GM06990 (cell line): ENCODE measurements around the gene TMEM255A.
"Not testable (repeated sequence)": the region's sequence is repeated elsewhere in the genome, so short reads cannot be mapped to it uniquely, and the experiment has no call there.

Experiments
- DNase-seq: peaks from one replicate; pipeline ENCODE4 v3.0.0-alpha.2; 2011; ENCODE audit not compliant: insufficient read length; ENCODE audit errors: extremely low read depth
- H3K27me3 ChIP-seq: replicated peaks from 2 replicates; pipeline ENCODE4 v1.6.0; 2011; ENCODE audit warnings: low read length; ENCODE audit not compliant: control insufficient read depth, insufficient read depth
- H3K36me3 ChIP-seq: 2 replicates; pipeline ENCODE4 v1.5.1; 2011; ENCODE audit warnings: low read length; ENCODE audit not compliant: control insufficient read depth, insufficient read depth
- H3K4me3 ChIP-seq: replicated peaks from 2 replicates; pipeline ENCODE4 v1.5.1; 2011; ENCODE audit warnings: low read depth, mild to moderate bottlenecking, control low read depth, low read length
- TF ChIP-seq, protein P1 (sequence below): IDR thresholded peaks from 2 replicates; pipeline ENCODE4 v1.5.1; 2011; ENCODE audit warnings: low read length, control low read depth, mild to moderate bottlenecking, inconsistent platforms; ENCODE audit not compliant: insufficient read depth, poor library complexity, severe bottlenecking

Gene TMEM255A

DNA sequence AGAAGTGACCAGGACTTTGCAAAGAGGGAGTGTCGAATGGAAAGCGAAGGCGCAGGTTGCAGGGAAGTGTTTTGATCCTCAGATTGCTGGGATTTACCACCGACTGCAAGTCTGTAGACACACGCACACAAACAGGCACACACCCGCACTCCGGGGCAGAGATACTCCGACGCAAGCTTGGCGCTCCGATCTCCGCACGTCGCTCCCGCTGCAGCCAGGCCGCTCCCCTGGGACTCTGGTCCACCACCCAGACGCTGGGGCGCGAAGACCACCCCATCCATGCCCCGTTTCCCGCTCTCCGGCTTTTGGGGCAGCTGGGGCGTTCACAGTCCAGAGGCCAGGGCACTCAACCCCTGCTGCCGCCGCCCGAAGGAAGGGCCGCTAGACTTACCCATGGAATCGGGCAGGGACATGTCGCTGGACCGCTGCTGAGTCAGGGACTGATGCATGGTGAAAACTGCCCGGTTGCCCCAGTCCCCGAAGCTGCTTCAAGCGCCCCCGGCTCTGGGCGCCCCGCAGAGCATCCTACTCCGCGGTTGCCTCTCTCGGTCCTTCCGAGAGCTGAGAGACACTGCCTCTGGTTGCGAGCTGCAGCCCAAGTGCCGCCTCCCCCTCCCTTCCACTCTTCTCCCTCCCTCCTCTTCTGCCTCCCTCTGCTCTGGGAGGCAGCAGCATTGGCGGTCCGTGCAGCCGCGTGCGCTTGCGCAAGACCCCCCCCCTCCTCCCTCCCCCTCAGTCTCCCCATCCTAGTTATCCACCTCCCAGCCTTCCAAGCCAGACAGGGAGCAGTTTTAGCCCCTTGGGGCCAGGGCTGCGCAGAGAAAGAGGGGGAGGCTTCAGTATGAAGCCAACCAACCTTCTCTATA, at the start of gene TMEM255A:
TSS of gene TMEM255A (minus strand) at position 601 of the 866 bp plus-strand sequence. CDS start at position 449, 152 bp downstream.
- Histone ChIP-seq H3K27me3 (no peaks in the 10 kb centered on the region; the same call in 1 of the 2 replicates), H3K4me3 (no peak within 1 kb of the TSS), H3K36me3 (no peaks in the 10 kb centered on the region)
- no peak for DNase-seq
- TF ChIP-seq, protein P1, sequence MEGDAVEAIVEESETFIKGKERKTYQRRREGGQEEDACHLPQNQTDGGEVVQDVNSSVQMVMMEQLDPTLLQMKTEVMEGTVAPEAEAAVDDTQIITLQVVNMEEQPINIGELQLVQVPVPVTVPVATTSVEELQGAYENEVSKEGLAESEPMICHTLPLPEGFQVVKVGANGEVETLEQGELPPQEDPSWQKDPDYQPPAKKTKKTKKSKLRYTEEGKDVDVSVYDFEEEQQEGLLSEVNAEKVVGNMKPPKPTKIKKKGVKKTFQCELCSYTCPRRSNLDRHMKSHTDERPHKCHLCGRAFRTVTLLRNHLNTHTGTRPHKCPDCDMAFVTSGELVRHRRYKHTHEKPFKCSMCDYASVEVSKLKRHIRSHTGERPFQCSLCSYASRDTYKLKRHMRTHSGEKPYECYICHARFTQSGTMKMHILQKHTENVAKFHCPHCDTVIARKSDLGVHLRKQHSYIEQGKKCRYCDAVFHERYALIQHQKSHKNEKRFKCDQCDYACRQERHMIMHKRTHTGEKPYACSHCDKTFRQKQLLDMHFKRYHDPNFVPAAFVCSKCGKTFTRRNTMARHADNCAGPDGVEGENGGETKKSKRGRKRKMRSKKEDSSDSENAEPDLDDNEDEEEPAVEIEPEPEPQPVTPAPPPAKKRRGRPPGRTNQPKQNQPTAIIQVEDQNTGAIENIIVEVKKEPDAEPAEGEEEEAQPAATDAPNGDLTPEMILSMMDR = no peak

DNA sequence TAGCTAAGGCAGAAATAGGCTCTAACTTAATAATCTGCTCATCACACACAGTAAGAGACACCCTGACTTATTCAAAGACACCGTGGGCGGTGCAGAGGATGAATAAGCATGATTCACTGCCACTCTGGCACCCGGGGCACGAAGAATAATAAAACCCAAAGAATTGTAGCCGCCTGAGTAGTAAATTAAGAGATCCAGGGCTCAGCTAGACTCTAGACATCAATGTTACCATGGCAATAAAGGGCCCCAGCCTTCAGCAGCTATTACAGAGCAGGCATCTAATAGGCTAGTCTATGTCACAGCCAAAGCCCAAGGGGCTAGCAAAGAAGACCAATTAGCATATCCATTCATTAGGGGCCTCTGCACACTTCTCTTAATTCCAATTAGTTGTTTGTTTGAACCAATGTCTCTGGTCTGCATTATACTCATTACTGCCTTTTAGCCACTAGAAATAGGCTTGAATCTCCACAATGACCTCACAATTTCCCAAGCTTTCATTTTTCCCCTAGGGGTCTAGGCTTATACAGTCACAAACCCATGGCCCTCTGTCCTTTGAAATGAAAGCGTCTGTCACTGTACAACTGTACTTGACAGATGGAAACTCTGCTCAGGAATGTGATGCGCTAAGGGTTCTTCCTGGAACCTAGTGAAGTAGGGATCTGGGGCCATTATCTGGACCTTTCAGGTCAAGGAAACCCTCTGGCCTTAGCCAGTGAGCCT, 47.6 kb upstream of the TMEM255A start:
- TF ChIP-seq, protein P1 = no peak
- H3K4me3 ChIP-seq = no peak overlapping the region
- no peaks in the 10 kb centered on the region for H3K27me3 ChIP-seq
- DNase-seq = no peak
- no peaks in the 10 kb centered on the region for H3K36me3 ChIP-seq

DNA sequence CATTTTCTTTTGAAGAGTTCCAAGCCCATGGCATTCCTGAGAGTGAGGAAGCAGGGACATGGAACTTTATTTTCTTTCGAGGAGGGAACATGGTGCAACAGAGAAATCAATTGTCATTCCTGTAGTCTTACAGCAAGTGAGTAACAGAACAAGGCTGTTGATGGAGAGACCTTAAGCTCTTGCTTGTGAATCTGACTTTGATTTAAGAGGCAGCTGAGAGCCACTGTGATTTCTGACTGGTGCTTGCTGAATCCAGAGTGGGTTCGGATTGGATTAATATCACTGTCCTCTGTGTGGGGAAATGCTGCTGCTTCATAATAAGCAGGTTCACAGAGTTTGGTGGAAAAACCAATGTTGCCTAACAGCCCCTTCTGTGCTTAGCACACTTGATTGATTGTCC, 45.9 kb upstream of the TMEM255A start:
- H3K36me3 ChIP-seq = no peaks in the 10 kb centered on the region
- DNase-seq = no peak
- no peak overlapping the region for H3K4me3 ChIP-seq
- TF ChIP-seq, protein P1 = no peak
- no peaks in the 10 kb centered on the region for H3K27me3 ChIP-seq

DNA sequence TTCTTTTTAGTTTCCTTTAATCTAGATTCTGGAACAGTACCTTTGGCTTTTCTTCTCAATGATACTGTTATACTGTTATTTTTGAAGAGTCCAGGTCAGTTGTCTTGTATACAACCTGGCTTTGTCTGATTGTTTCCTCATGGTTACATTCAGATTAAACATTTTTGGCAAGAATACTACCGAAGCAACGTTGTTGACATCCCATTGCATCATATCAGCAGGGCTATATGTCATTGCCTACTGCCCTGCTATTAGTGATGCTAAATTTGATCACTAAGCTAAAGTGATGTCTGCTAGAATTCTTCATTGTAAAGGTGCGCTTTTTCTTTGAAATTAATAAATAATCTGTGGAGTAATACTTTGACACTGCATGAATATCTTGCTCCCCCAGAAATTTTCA, 44.8 kb upstream of the TMEM255A start:
- H3K36me3 ChIP-seq = no peaks in the 10 kb centered on the region
- no peaks in the 10 kb centered on the region for H3K27me3 ChIP-seq
- TF ChIP-seq, protein P1 = no peak
- DNase-seq = no peak
- no peak overlapping the region for H3K4me3 ChIP-seq

DNA sequence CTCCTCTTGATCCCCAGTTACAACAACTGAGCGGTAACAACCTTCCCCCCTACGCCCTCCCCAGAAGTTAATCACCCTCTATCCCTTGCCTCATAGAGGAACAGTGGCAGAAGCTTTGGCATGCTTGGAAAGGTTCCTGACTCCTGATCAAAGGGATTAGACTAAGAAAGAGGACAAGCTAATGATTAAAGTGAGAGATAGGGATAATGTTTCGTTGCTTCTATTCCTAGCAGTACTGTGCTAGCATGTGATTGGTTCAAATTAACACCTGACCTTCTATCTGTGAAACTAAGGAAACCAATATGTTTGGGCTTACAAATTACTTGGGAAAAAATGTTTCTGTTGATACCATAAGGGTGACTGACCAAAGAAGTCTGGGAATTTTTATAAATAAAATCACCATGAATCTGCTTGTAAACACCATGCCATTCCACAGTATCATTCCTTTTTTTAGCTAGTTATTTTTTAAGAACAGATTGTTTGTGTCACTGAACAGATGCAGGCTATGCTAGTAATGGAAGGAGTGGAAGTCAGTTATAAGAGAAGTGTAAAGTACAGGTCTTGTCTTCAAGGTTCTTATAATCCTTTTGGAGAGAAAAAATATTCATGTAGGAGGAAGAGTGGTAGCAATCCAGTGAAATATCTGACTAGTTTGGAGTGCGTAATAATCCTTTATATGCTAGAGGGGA, 39.3 kb upstream of the TMEM255A start:
- no peaks in the 10 kb centered on the region for H3K36me3 ChIP-seq
- H3K27me3 ChIP-seq = no peaks in the 10 kb centered on the region
- no peak for DNase-seq
- H3K4me3 ChIP-seq = no peak overlapping the region
- TF ChIP-seq, protein P1 = no peak

DNA sequence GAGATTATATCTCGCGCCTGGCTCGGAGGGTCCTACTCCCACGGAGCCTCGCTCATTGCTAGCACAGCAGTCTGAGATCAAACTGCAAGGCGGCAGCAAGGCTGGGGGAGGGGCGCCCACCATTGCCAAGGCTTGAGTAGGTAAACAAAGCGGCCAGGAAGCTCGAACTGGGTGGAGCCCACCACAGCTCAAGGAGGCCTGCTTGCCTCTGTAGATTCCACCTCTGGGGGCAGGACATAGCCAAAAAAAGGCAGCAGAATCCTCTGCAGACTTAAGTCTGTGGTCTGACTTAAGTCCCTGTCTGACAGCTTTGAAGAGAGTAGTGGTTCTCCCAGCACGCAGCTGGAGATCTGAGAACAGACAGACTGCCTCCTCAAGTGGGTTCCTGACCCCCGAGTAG, 33.3 kb upstream of the TMEM255A start:
- H3K36me3 ChIP-seq, H3K4me3 ChIP-seq, H3K27me3 ChIP-seq, DNase-seq: not testable (repeated sequence)
